ENCODE measurements around the gene TSSK2. TPM values are rescaled to one million over a fixed set of nuclear protein-coding genes. Genes with fewer than 3 reads are reported as not detected.
"Not testable (repeated sequence)": the region's sequence is repeated elsewhere in the genome, so short reads cannot be mapped to it uniquely, and the experiment has no call there.

TSSK2 gene
- total RNA-seq, 1 donor from 2014 or later, result not detected

DNA sequence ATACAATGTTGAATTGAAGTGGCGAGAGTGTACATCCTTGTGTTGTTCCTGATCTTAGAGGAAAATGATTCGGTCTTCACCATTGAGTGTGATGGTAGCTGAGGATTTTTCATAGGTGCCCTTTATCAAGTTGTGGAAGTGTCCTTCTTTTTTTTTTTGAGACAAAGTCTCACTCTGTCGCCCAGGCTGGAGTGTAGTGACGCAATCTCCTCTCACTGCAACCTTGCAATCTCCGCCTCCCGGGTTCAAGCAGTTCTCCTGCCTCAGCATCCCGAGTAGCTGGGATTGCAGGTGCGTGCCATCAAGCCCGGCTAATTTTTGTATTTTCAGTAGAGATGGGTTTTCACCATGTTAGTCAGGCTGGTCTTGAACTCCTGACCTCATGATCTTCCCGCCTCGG lies 27.5 kb downstream of the TSSK2 start:
- not testable (repeated sequence) for DNase-seq (ENCODE audit: low spot score in 2 of 2); FAIRE-seq

DNA sequence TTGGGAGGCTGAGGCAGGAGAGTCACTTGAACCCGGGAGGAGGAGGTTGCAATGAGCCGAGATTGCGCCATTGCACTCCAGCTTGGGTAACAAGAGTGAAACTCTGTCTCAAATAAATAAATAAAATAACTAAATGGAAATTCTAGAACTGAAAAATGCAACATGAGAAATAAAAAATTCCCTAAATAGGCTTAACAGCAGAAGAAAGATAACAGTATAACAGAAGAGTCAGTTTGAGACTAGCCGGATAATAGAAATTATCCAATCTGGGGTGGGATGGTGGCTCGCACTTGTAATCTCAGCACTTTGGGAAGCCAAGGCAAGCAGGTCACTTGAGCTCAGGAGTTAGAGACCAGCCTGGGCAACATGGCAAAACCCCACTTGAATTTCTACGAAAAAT lies 33.3 kb downstream of the TSSK2 start:
- FAIRE-seq, result no peak
- DNase-seq (ENCODE audit: low spot score in 2 of 2), result no peak

DNA sequence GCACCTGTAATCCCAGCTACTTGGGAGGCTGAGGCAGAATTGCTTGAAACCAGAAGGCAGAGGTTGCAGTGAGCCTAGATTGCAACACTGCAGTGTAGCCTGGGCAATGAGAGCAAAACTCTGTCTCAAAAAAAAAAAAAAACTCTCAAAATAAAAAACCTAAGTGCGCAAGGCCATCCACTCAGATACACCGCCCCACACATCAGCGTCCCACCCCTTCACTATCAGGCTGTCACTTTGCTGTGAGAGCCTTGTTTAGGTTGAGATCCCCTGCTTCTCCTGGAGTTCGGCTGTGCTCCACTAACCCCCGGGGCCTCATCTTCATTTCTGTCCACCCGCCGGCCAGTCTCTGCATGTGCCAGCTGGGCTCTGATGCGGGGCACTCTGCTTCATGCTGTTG lies 35.3 kb downstream of the TSSK2 start:
- FAIRE-seq (no peak), DNase-seq (ENCODE audit: low spot score in 2 of 2) (no peak)

DNA sequence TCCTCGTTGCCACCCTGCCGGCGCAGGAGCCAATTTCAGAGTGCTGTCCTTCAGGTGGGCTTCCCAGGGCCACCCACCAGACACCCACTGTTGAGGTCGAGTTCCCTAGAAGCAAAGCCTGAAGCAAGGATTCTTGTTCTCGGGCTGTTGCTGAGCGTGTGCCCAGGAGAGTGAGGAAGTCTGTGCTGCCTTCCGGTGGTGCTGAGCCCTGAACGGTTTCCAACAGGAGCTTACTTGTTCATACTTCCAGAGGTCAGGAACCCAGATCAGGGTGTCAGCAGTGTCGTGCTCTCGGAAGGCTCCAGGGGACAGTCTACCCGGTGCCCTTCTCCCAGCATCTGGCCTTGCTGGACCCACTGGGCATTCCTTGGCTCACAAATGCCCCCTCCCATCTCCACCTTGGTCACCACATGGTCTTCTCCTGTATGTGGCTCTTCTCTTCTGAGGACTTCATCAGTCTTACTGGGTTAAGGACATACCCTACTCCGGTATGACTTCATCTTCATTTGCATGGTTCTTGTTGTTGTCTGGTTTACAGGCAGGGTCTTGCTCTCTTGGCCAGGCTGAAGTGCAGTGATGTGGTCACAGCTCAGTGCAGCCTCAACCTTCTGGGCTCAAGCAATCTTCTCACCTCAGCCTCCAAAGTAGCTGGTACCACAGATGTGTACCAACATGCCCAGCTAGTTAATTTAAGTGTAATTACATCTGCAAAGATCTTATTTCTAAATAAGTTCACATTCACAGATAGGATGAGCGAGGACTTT lies 36.2 kb downstream of the TSSK2 start:
- DNase-seq (ENCODE audit: low spot score in 2 of 2), result no peak
- FAIRE-seq, result no peak

DNA sequence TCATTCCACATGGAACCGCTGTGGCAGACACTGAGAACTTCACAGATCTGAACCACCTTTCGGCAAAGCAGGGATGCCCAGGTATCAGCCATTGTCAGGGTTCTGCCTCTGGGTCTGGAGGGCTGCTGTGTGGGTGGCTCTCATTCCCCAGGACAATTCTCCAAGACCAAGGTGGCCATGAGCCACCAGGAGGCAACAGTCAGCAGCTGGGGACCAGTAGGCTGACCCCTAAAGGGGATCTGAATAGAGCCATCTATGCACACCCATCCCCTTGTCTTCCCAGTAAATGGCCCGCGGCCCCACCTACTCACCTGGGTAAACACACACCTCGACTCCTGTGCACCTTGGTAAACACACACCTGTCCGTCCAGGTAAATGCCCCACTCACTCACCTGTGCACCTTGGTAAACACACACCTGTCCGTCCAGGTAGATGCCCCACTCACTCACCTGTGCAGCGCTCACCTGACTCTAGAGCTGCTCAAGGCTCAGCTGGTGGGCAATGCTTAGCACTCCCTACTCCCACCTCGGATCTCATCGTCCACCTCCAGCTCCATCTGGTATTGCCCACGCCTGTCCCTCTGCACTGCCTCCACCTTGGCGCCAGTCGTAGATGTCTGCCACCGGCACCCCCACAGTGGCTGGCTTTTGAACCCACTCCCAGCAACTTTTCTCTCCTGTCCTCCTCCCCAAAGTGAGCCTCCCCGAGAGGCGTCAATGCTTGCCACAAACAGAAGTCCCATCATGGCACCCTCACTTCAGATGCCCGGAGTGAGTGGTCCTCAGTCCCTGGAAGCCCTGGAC lies 37.2 kb downstream of the TSSK2 start:
- DNase-seq (ENCODE audit: low spot score in 2 of 2) (no peak), FAIRE-seq (no peak)

DNA sequence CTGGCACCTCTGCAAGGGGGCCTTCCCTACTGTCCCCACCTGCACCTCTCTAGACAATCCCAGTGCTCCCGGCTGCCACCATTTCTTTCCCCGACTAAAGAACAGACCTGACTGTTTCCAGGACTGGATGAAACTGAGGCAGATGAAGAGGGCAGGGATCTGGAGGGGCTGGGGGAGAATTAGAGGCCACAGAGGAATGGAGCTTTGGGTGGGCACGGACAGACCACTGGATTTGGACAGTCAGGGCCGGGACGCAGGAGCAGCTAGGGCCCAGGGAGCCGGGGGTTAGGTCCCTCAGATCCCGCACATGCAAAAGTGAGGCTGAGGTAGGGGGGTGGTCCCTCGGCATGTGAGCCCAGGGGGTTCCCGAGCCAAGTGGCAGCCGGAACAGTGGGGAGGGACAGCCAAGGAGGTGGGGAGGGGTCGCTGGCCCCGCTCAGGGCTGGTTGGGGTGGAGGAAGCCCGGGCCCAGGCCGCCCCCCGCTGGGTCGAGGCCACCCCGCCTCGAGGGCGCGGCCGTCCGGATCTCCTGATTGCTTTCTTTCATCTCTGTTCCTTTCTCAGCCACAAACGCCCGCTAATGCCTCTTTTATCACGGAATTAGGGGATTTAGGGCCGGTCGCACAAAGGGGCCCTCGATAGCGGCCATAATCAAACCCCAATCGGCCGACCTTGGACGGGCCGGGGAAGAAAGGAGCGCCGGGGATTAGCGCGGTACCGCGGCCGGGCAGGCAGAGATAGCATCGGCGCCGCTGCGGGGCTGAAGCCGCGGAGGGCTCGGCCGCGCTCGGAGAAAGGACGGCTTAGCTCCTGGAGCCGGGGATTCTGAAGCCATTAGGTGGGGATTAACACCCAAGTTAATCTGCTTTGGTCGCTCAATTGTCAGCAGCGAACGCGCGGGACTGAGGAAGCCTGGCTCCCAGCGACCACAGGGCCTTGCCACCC lies 38.2 kb downstream of the TSSK2 start:
- FAIRE-seq (no peak), DNase-seq (ENCODE audit: low spot score in 2 of 2) (no peak)

DNA sequence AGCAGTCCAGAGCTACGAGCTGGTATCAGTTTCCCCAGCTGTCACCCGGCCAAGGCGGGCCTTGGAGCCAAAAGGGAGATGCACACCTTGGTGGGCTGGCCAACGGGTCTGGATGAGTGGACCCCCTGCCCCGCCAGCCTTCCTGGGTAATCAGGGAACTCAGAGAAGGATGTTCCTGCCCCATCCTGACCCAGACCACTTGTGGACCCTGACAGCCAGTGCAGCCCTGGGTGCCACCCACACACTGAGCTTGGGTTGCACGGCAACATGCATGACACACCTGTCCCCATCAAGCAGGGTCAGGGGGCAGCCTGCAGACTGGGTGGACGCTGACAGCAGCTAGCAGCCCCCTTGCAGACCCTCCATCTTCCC lies 38.8 kb downstream of the TSSK2 start:
- FAIRE-seq, result no peak

DNA sequence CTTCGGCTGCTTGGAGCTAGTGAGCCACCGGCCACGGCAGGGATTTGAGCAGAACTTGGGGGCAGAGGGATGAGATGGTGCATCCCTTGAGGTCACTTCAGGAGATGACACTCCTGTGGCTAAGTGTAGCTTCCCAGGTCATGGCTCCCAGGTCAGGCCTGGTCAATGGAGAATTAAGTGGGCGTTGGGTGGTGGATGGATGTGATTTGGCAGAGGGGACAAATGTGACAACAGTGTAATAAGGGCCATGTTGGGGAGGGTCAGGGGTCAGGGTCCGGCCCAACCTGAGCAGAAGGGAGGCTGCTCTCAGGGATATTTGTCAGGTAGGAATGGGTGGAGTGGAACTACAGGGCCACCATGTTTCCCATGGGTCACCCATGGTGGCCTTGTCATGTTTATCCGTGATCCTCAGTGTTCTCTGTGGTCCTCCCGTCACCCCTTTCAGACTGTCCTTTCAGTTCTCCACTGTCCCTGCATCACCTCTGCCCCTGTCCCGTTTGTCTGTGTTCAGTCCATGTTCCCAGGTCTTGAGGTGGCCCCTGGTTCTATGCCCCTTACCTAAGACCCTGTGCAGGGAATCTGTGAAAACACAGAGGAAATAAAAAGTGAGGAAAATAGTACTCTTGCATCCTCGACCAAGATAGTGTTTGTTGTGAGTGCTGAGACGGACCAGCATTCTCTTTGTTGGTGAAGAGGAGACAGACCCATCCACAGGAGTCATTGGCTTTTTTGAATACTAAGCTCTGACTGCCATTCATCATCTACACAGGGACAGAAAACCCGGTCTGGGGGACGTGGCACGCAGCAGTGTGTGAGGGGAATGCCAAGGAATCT lies 41.3 kb downstream of the TSSK2 start:
- DNase-seq (ENCODE audit: low spot score in 2 of 2) (no peak), FAIRE-seq (no peak)

More for the DNA sequence above, 38.8 kb downstream of the TSSK2 start:
- no peak for DNase-seq (ENCODE audit: low spot score in 2 of 2)

DNA sequence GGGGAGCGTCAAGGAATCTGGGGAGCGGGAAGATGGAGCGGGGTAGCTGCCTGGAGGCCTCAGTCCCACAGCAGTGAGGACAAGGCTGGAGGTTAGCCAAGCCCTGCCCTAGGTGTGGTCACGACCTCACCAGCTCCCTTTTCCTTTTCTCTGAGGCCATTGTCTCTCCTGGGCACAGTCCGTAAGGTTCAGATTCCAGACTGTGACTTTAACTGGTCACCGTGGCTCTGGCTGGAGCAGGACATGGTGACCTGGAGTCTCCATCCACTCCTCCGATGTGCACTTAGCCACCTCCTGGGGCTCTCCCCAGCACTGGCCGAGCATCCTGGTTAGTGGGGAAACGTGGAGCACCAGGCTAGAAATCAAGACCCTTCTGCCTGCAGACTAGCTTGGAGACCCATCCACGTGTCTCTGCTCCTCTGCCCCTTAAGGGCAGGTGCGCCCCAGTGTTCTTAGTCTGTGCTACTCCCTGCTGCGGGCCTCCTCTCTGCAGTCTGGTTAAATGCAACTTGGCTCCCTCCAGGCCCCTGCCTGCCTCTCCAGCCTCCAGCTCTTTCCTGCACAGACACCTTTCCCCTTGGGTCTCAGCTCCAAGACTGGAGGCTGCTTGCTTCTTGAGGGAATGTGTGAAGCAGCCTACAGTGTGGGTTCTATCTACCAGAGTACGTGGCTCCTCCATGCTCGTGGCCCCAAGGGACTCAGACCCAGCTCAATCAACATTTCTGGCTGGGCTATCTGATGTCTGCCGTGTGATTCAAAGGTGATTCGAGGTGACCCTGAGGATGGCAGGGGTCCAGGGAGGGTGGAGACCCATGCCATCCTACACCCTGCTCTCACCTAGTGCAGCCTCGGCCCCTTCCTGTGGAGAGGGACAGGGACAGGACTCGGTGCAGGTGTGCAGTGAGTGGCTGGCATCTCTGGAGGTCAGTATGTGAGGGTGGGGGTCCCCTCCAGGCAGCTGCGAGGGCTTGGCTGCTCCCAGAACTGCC lies 42.2 kb downstream of the TSSK2 start:
- FAIRE-seq (no peak), DNase-seq (ENCODE audit: low spot score in 2 of 2) (no peak)

DNA sequence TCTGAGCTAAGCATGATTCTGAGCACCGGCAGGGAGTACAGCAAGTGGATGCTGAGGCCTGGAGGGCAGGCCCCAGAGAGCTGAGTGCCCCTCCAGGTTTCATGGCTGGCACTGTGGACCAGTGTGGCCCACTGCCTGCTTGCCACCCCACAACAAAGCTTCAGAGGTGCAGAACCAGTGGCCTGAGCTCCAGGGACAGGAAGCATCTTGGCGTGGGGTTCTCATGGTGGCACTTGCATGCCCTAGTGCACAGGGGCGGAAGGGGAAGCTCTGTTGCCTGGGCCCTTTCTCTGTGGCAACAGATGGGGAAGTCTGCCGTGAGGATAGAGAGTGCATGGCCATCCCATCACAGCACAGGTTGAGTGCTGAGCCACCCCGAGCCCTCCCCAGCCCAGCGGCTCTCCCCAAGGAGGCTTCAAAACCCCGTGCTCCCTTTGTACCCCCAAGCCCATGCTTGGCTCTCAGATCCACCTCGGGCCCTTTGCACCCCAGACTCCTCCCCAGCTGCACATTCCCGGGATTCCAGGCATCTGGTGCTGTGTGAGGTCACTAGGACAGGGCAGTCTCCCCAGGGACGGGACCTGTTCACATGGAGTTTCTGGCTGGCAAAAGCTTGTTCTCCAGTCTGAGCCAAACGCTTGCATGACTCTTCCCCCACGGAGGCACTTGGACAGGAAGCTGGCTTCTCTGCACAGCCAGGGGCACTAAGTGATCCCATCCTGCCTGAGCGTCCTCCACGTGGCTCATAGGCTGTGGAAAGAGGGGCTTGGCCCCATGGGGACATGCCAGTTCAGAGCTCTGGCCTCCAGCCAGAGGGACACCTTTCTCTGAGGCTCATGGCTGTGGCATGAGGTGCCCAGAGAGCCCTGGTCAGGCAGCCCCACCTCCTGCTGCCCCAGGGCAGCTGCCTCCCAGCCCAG lies 43.3 kb downstream of the TSSK2 start:
- FAIRE-seq, result no peak

DNA sequence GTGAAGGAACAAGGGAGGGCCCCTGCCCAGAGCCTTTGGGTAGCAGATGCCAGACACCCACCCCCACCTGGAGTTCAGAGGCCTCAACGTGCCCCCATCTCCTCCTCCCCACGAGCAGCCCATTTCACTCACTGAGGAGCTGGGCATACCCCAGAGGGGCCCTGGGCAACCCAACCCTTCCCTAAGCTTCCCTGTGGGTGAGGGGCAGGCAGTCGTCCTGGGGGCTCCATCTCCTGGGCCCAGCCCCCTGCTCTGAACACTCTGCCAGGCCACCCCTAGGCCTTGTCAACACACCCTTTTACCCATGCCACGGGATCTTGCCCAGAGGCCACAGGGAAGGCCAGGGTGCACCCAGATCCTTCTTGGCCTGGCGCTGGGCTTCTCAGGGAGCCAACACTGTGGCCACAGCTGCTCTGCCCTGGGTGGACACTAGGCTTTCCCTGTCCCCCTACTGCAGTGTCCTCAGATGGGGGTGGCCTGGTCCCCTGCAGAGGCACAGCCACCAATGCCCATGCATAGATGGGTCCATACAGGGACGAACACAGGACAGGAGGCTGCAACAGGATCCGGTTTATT lies 44.0 kb downstream of the TSSK2 start:
- no peak for DNase-seq (ENCODE audit: low spot score in 2 of 2)
- no peak for FAIRE-seq

More for the DNA sequence above, 43.3 kb downstream of the TSSK2 start:
- DNase-seq (ENCODE audit: low spot score in 2 of 2), result no peak

DNA sequence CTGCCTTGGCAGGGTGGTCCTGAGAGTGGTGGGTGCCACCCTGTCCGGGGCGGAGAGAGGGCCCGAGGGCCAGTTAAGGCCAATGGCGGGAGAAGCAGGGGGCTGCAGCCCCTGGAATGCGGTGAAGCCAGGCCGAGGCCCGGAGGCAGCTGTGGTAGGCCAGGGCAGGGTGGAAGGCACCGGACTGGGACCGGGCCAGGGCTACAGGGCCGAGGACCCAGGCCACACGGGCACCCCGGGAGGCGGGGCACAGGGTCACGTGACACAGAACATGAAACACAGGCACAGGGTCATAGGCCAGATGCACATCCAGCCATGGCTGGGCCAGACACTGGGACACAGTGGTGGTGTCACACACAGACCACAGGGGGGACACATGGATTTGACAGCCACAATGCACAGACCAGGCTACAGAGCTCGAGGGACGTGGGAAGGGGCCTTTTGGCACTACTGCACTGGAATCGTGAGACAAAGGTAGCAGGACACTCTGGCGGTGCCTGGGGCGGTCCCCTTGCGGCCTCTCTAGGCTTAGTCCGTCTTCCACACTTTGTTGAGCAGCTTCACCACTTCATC lies 44.6 kb downstream of the TSSK2 start:
- FAIRE-seq, result no peak
- no peak for DNase-seq (ENCODE audit: low spot score in 2 of 2)

DNA sequence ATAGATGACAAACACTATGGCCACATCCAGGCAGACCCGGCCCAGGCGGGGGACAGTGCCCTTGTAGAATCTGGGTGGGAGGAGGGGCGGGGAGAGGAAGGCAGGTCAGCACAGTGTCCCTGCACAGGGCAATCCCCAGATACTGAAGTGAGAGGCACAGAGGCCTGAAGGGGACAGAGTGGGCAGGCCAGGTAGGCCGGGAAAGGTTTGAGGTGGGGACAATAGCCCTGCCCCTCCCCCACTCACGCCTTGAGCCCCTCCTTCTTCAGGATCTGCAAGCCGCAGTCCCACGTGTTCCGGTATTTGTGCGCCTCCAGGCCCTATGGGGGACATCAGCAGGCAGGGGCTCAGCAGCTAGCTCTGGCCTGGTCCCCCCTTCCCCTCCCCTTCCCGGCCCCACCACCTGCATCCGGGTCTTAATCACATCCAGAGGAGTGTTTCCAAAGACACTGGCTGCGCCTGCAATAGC lies 45.1 kb downstream of the TSSK2 start:
- DNase-seq (ENCODE audit: low spot score in 2 of 2), result no peak

DNA sequence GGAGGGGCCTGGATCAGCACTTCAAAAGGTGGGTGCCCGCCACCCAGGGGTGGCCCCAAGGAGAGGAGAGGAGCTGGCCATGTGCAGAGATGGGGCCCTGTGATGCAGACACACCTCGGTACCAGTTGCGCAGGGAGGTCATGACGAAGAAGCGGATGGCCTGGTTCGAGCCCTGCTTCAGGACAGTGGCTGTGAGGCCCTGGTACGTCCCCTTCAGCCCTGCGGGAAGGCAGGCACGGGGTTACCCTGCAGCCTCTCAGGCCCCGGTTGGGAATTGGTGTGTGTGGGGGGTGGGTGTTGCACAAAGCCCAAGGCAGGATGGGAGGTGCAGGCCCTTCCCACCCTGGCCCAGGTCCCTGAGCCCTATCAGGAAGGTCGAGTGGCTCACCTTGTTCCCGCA lies 45.6 kb downstream of the TSSK2 start:
- FAIRE-seq, result no peak

More for the DNA sequence above, 45.1 kb downstream of the TSSK2 start:
- FAIRE-seq, result no peak

DNA sequence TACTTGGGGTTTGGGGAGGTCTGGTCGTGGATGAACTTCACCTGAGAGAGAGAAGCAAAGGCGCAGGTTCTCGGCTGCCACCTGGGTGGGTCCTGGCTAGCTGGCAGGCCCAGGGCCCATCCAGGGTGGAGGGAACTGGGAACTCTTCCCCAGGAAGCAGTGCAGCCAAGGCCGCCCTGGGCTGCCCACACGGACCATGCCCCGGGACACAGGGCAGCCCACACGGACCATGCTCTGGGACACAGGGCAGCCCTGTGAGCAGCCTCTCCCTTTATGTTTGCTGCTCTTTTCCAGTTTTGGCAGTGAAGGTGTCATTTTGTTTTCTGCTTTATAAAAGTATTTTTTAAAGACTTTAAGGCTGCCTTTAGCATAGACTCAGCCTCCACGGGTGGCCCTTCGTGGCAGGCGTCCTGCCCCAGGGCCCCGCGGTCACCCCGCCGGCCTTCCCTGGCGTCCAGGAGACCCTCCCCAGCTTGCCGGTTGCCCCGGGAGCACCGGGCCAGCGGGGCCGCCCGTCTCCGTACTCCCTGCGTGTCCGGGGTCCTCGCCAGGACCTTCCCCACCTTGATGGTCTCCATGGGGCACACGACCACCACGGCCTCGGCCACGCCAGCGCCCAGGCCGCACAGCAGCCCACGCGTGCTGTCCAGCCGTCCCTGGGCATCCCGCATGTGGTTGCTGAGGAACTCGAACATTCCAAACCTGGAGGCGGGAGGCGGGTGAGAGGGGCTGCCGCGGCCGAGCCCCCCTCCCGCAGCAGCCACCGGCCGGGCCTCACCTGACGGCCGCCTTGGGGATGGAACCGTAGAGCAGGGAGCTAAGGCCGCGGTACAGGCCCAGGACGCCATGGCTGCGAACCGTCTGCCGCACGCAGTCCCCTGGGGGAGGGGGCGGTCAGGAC lies 46.3 kb downstream of the TSSK2 start:
- FAIRE-seq, result no peak

More for the DNA sequence above, 45.6 kb downstream of the TSSK2 start:
- no peak for DNase-seq (ENCODE audit: low spot score in 2 of 2)

More for the DNA sequence above, 46.3 kb downstream of the TSSK2 start:
- DNase-seq (ENCODE audit: low spot score in 2 of 2), result no peak
